IPS-20b (cell line): Measurements from ENCODE around the gene TMEM129.

Experiments used
- H3K27ac ChIP-seq: one replicate; pipeline ENCODE4 v1.5.1; 2013; ENCODE audit warnings: low read length
- H3K27me3 ChIP-seq: 2 replicates; pipeline ENCODE4 v1.6.1; 2013; ENCODE audit warnings: mild to moderate bottlenecking, low read length, inconsistent platforms; ENCODE audit not compliant: insufficient read depth
- H3K36me3 ChIP-seq: 2 replicates; pipeline ENCODE4 v1.6.1; 2013; ENCODE audit warnings: low read depth, mild to moderate bottlenecking, inconsistent platforms, low read length, moderate library complexity; ENCODE audit not compliant: insufficient read depth
- H3K4me1 ChIP-seq: 2 replicates; pipeline ENCODE4 v1.6.1; 2013; ENCODE audit warnings: mild to moderate bottlenecking, control low read depth, inconsistent platforms, low read length, moderate library complexity; ENCODE audit not compliant: insufficient read depth
- H3K4me3 ChIP-seq: 2 replicates; pipeline ENCODE4 v1.5.1; 2013; ENCODE audit warnings: mild to moderate bottlenecking, low read length, inconsistent platforms
- H3K9ac ChIP-seq: 2 replicates; pipeline ENCODE4 v1.6.1; 2013; ENCODE audit warnings: low read depth, mild to moderate bottlenecking, inconsistent platforms, low read length, moderate library complexity
- H3K9me3 ChIP-seq: 2 replicates; pipeline ENCODE4 v1.6.1; 2013; ENCODE audit warnings: mild to moderate bottlenecking, low read depth, low read length, inconsistent platforms; ENCODE audit not compliant: insufficient read depth

The TMEM129 gene

GRCh38 chr4:1721003-1721665 is at the start of gene TMEM129, which contains the start of gene TACC3:
Gene TMEM129 (minus strand): TSS chr4:1721323. CDS start chr4:1720837, 486 bp downstream.
Gene TACC3 (plus strand): TSS chr4:1721521. CDS start chr4:1723422, 1,901 bp downstream.
- H3K36me3 ChIP-seq: peaks cover 50% of the 10 kb centered on the region

GRCh38 chr4:1770791-1771231 is 49.7 kb upstream of the TMEM129 start:
- H3K4me3 ChIP-seq: no peak overlapping the region
- no peaks in the 10 kb centered on the region; the same call in 1 of the 2 replicates for H3K4me1 ChIP-seq
- H3K27ac ChIP-seq: no peak overlapping the region
- no peaks in the 10 kb centered on the region for H3K9me3 ChIP-seq
- peaks cover 19% of the 10 kb centered on the region; the same call in 1 of the 2 replicates for H3K27me3 ChIP-seq
- no peaks in the 10 kb centered on the region for H3K36me3 ChIP-seq
- no peak overlapping the region for H3K9ac ChIP-seq

More at GRCh38 chr4:1721003-1721665, at the start of gene TMEM129, which contains the start of gene TACC3:
- H3K4me3 ChIP-seq: peak within 1 kb of the TSS; percentile 93
- no peaks in the 10 kb centered on the region for H3K9me3 ChIP-seq
- H3K27me3 ChIP-seq: no peaks in the 10 kb centered on the region
- no peaks in the 10 kb centered on the region; the same call in 1 of the 2 replicates for H3K4me1 ChIP-seq
- peak within 1 kb of the TSS; percentile 91 for H3K9ac ChIP-seq
- H3K27ac ChIP-seq: no peak within 1 kb of the TSS

GRCh38 chr4:1770245-1770644 is 49.1 kb upstream of the TMEM129 start:
- Histone ChIP-seq H3K27ac (no peak overlapping the region), H3K36me3 (no peaks in the 10 kb centered on the region), H3K9me3 (no peaks in the 10 kb centered on the region), H3K27me3 (peaks cover 19% of the 10 kb centered on the region; the same call in 1 of the 2 replicates), H3K9ac (no peak overlapping the region), H3K4me3 (no peak overlapping the region), H3K4me1 (no peaks in the 10 kb centered on the region; the same call in 1 of the 2 replicates)

GRCh38 chr4:1769692-1770091 is 48.6 kb upstream of the TMEM129 start:
- Histone ChIP-seq H3K4me3 (no peak overlapping the region), H3K36me3 (no peaks in the 10 kb centered on the region), H3K9ac (no peak overlapping the region), H3K27me3 (peaks cover 19% of the 10 kb centered on the region; the same call in 1 of the 2 replicates), H3K27ac (no peak overlapping the region), H3K4me1 (no peaks in the 10 kb centered on the region; the same call in 1 of the 2 replicates), H3K9me3 (no peaks in the 10 kb centered on the region)

GRCh38 chr4:1768367-1769034 is 47.4 kb upstream of the TMEM129 start:
- Histone ChIP-seq H3K9me3 (no peaks in the 10 kb centered on the region), H3K4me3 (peak overlapping the region; percentile 43; the same call in 1 of the 2 replicates), H3K4me1 (no peaks in the 10 kb centered on the region; the same call in 1 of the 2 replicates), H3K36me3 (no peaks in the 10 kb centered on the region), H3K27ac (no peak overlapping the region), H3K27me3 (peaks cover 19% of the 10 kb centered on the region; the same call in 1 of the 2 replicates), H3K9ac (no peak overlapping the region)

GRCh38 chr4:1767770-1768366 is 46.7 kb upstream of the TMEM129 start:
- H3K4me3 ChIP-seq: peak overlapping the region; percentile 43; the same call in 1 of the 2 replicates
- no peaks in the 10 kb centered on the region; the same call in 1 of the 2 replicates for H3K4me1 ChIP-seq
- no peak overlapping the region for H3K27ac ChIP-seq
- H3K9ac ChIP-seq: no peak overlapping the region
- no peaks in the 10 kb centered on the region for H3K9me3 ChIP-seq
- no peaks in the 10 kb centered on the region for H3K36me3 ChIP-seq
- H3K27me3 ChIP-seq: peaks cover 19% of the 10 kb centered on the region; the same call in 1 of the 2 replicates

- no peaks in the 10 kb centered on the region for H3K36me3 ChIP-seq
- no peak overlapping the region; the same call in 1 of the 2 replicates for H3K4me3 ChIP-seq
- H3K4me1 ChIP-seq: no peaks in the 10 kb centered on the region; the same call in 1 of the 2 replicates
- H3K27ac ChIP-seq: no peak overlapping the region
- H3K9ac ChIP-seq: no peak overlapping the region
- H3K27me3 ChIP-seq: peaks cover 22% of the 10 kb centered on the region; the same call in 1 of the 2 replicates
- H3K9me3 ChIP-seq: no peaks in the 10 kb centered on the region
Observed at GRCh38 chr4:1767061-1767769, 46.1 kb upstream of the TMEM129 start.

- Histone ChIP-seq H3K27ac (no peak overlapping the region), H3K4me1 (no peaks in the 10 kb centered on the region; the same call in 1 of the 2 replicates), H3K27me3 (peaks cover 26% of the 10 kb centered on the region; the same call in 1 of the 2 replicates), H3K4me3 (peak overlapping the region; percentile 30; the same call in 1 of the 2 replicates), H3K9me3 (no peaks in the 10 kb centered on the region), H3K9ac (no peak overlapping the region), H3K36me3 (no peaks in the 10 kb centered on the region)
Observed at GRCh38 chr4:1766106-1767060, 45.3 kb upstream of the TMEM129 start.

GRCh38 chr4:1765409-1766072 is 44.4 kb upstream of the TMEM129 start:
- Histone ChIP-seq H3K4me1 (no peaks in the 10 kb centered on the region; the same call in 1 of the 2 replicates), H3K27ac (no peak overlapping the region), H3K9me3 (no peaks in the 10 kb centered on the region), H3K27me3 (peaks cover 26% of the 10 kb centered on the region; the same call in 1 of the 2 replicates), H3K4me3 (no peak overlapping the region), H3K9ac (no peak overlapping the region), H3K36me3 (no peaks in the 10 kb centered on the region)

GRCh38 chr4:1764670-1765069 is 43.5 kb upstream of the TMEM129 start:
- H3K27me3 ChIP-seq: peaks cover 22% of the 10 kb centered on the region; the same call in 1 of the 2 replicates
- H3K36me3 ChIP-seq: no peaks in the 10 kb centered on the region
- H3K9me3 ChIP-seq: no peaks in the 10 kb centered on the region
- no peak overlapping the region for H3K9ac ChIP-seq
- H3K4me1 ChIP-seq: no peaks in the 10 kb centered on the region; the same call in 1 of the 2 replicates
- no peak overlapping the region for H3K27ac ChIP-seq
- H3K4me3 ChIP-seq: no peak overlapping the region
